ENCODE results near the gene SLC34A3.

The SLC34A3 gene

DNA sequence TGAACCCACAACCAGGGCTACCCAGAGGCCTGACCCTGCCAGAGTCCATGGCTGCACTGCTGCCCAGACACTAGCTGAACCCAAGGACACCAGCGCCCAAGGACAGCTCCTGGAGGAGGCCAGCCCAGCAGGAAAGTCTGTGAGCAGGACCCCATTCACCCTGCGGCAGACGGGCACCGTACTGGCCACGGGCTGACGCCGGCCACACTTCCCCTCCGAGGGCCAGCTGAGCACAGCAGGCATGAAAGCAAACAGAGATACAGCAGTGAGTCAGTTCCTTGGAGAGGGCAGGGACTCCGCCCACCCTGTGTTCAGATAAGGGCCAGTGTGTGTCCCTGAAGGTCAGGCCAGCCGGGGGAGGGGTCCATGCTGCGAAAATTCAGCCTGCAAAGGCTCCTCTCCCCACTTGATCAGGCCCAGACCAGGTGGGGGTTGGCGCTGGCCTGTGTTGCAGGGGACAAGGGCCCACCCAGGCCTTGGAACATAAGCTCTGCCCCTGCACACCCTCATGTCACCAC lies 11.9 kb upstream of the SLC34A3 start:
- no peak for DNase-seq

DNA sequence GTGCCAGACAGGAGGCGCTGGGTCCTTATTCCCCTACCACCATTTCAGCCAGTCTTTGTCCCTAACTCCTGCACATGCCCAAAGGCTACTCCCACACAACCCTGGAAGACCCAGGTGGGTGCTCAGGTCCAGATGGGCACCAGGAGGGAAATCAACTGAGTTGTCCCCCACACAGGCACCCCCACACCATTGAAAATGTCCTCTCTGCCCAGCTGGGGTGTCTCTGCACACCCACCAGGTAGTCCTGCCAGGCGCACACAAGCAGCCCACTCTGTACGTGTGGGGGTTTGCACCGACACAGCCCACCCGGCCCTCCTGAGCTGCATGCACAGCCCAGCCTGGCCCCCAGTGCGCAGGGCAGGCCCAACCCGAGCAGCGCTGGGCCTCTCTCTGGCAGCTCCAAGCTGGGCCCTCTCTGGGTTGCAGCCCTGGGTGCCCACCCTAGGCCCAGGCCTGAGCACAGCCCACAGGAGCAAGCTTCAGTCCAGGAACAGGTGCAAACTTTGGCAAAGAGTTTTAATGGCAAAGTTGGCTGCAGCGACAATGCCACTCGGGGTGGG lies 10.9 kb upstream of the SLC34A3 start:
- DNase-seq, result no peak

DNA sequence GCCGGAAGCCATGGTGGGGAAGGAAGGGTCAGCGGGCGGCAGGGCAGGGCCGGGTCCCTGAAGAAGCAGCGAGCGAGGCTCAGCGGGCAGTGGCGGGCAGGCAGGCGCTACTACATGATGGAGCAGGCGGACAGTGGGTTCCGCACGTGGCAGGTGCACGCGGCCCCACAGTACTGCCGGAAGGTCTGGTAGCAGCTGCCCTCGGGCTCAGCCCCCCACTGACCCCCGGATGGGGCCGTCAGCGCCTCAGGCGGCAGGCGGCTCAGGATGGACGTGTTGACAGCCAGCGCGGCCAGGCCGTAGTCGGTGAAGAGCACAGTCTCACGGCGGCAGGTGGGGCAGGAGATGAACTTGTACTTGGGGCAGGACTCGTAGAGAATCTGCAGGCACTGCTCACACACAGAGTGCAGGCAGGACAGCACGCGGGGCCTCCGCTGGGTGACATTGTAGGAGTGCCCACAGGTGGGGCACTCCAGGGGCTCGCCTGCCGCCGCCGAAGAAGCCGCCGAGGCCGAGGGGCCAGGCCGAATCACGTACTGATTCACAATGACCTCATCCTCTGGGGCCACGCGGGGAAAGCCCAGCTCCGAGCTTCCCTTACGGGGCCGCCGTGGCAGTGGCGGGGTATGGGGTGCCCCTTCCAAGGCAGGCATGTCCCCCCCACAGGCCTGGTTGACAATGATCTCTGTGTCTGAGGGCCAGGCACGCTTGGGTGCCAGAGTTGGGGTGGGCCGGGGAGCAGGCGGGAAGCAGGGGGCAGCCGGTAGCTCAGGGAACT lies 10.2 kb upstream of the SLC34A3 start:
- no peak for DNase-seq

DNA sequence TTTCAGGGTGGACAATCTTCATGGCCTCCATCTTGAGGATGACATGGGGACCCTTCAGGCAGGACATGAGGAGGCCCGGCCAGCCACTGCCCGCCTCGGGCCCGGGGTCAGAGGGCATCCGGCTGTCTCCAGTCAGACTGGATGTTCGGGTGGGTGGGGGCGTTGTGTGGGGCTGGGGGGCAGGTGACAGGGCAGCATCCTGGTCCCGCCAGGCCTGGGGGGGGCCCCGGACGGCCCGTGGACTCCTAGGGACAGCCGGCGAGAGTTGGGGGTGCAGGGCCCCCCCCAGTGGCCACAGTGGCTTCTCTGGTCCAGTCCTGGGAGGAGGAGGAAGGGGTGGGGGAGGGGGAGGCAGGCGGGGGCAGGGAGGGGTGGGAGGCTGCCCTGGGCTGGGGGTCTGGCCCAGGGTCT lies 9.6 kb upstream of the SLC34A3 start:
- no peak for DNase-seq

- DNase-seq, result no peak
These were observed 9.1 kb upstream of the SLC34A3 start for GRCh38 chr9:137221506-137222111.

GRCh38 chr9:137222190-137223077 lies 8.3 kb upstream of the SLC34A3 start, which contains the start of gene RNF208:
TSS of gene RNF208 (minus strand) at chr9:137222240. CDS start at chr9:137221212, 1,028 bp downstream.
- no peak for DNase-seq

DNA sequence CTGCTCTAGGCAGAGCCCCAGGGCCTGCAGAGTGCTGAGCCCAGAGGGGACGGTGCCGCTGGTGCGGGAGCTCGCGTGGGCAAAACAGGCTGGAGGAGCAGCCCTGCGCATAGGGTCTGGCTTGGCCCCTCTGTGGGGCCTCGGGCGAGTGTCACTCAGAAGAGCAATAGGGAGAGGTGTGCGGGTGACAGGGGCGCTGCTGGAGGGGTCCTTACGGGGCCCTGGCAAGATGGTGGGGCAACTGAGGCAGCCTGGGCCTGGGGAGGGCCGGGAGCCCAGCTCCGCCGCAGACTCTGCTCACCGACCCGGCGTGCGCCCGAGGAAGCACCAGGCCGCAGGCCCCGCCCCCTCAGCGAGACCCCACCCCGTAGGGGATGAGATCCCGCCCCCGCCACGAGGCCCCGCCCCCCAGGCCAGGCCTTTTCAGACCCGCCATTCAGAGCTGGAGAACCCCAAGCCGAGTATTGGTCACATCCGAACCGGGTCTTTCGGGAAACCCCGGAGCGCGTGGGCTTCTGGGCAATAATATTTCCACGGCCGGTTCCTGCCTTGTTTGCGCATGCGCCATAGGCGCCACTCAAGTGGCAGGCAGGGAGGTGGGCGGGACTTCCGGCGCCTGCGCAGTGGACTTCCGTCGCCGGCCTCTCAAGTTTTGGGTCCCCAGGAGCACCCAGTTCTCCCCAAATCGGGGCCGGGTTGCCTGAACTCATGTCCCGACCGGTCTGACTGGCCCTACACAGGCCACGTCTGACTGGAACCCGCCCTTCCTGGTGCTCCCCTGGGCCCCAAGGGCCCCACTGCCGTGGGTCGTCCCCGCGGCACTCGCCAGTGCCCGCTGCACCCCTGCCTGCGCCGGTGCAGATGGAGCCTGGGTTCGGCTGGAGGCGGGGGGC lies 7.4 kb upstream of the SLC34A3 start:
- peak; percentile 89 for DNase-seq

DNA sequence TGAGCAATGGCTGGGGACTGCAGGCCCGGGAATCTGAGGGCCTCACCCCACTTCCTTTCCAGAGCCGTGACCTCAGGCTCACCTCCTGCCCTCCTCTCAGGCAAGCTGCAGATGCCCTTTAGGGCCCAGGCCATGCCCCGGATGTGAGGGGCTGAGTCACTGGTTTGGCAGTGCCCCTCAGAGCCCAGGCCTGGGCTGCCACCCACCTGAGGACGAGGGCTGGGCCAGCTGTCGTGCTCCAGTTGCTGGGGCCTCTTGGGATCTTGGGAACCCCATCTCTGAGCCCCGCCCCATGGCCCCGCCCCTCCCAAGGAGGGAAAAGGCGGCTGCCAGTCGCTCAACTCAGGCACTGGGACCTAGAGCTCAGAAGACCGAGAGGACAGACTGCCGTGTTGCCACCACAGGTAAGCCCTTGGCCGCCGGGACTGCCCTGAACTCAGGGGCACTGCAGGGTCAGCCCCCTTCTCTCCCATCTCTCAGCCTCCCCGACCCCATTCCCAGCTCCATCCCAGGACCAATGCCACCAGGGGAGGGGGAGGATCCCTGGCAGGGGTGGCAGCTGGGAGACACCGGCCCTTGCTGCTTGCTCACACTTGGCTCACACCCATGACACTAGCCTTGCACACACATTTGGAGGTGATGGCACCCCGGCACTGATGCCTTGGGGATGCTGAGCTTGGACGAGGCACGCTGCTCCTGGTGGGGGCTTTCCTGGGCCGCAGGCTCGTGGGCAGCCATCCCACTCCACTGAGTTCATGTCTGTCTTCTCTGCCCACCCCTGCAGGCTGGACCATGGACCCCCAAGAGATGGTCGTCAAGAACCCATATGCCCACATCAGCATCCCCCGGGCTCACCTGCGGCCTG lies 5.6 kb upstream of the SLC34A3 start, which contains the start of gene CYSRT1:
TSS of gene CYSRT1 (plus strand) at position 345 of the 865 bp plus-strand sequence. CDS start at position 793, 448 bp downstream.
- DNase-seq, result no peak

DNA sequence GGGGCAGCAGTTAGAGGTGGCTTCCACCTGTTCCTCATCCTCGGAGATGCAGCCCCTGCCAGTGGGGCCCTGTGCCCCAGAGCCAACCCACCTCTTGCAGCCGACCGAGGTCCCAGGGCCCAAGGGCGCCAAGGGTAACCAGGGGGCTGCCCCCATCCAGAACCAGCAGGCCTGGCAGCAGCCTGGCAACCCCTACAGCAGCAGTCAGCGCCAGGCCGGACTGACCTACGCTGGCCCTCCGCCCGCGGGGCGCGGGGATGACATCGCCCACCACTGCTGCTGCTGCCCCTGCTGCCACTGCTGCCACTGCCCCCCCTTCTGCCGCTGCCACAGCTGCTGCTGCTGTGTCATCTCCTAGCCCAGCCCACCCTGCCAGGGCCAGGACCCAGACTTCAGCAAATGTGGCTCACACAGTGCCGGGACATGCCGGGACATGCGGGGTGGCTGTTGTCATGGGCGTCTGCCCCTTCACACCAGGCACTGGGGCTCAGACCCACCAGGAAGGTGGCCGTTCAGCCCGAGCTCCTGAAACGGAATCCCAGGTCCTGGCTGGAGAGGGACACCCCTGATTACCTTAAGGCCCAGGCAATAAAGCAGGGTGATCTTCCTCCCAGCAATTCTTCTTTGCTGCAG lies 4.9 kb upstream of the SLC34A3 start:
- DNase-seq, result no peak

- no peak for DNase-seq
These were observed 4.2 kb upstream of the SLC34A3 start for GRCh38 chr9:137226338-137227053.

DNA sequence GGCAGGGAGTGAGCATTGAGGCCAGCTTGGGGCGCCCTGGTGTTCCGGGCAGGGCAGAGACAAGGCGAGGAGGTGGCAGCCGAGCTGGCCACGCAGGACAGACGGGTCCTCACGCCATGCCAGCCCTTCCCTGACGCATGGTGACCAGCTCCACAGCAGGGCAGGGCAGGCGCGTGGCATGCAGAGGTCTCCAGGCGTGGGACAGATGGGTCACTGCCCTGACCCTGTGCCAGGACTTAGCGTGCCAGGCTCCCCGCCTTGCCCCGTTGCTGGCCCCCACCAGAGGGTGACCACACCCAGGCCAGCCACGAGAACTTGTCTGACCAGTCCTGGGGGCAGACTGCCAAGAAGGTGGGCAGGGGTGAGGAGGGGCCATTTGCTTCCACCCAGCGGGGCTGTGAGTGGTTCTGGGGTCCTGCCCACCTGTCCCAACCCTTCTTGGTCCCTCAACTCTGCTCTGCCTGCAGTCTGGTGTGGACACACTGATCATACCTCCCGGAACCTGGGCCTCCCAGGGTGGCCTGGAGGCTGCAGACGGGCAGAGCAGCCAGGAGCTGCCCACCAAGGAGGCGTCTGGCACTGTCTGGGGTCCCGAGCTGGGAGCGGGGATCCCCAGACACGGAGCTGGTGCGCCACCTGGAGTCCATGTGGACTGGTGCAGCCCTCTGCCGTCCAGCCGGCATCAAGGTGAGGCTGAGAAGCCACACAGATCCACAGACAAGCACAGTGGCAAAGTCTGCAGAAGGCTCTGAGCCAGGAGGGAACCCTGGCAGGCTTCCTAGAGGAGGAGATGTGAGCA lies 3.4 kb upstream of the SLC34A3 start, which contains the start of gene RNF224:
TSS of gene RNF224 (plus strand) at position 449 of the 799 bp plus-strand sequence. CDS start 834 bp downstream, outside the sequence.
- DNase-seq, result no peak

DNA sequence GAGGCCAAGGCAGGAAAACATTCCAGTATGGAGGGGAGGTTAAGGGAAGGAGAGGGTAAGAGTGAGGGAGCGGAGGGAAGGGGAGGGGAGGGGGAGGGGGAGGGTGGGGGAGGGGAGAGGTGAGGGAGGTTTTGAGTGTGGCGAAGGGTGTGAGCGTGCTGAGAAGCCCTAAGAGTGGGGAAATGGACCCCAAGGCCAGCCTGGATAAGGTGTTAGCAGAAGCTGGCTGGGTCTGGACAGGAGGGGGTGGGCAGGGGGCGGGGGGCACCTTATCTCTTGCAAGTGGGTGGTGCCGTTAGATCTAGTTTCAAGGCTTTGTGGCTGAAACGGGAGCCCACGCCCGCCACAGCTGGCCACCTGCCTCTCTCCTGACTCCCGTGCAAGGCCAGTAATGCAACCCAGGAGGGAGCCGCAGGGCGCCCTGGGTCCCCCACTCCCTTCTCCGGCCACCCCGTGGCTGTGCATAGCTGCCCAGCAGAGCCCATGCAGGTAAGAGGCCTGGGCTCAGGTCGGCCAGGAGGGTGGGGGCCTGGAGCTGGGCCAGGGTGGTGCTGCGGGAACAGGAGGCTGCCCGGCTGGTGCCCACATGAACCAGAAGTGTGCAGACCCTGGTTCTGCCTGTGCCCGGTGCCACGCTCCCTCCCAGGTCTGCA lies 2.7 kb upstream of the SLC34A3 start:
- DNase-seq, result no peak

DNA sequence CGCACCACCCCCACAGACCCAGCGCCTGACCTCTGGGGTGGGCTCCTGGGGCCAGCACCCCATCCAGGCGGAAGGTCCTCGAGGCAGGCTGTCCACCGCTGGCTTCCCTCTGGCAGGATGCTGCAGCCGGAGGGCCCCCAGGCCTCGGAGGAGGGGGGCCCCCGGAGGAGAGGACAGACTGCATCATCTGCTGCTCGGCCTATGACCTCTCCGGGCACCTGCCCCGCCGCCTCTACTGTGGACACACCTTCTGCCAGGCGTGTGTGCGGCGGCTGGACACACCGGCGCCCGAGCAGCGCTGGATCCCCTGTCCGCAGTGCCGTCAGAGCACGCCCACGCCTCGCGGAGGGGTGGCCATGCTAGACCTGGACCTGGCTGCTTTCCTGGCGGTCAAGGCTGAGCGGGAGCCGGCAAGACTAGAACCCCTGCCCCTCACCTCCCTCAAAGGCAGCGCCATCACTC lies 2.2 kb upstream of the SLC34A3 start:
- DNase-seq, result no peak

GRCh38 chr9:137228968-137229896 lies 1.5 kb upstream of the SLC34A3 start:
- no peak for DNase-seq

GRCh38 chr9:137229903-137230704 lies 597 bp upstream of the SLC34A3 start:
- no peak for DNase-seq
